Activated B cell treated with CpG ODN at 0.5 μM for 24 hours (primary cell): ENCODE measurements around the gene TSPAN33. TPM values are rescaled to one million over a fixed set of nuclear protein-coding genes. Genes with fewer than 3 reads are reported as not detected.
"Not testable (repeated sequence)": the region's sequence is repeated elsewhere in the genome, so short reads cannot be mapped to it uniquely, and the experiment has no call there.

ENCODE experiments used
- ATAC-seq: fragments of 200-7000 bp; cut with Tn5 transposase; one replicate; pipeline ENCODE4 v1.10.0; 2021; ENCODE audit warnings: low read depth, mild to moderate bottlenecking, moderate library complexity
- CTCF ChIA-PET: fragments of 350-600 bp; sonication (Branson Sonifier 250); formaldehyde crosslinking; loops from one replicate; lab custom pipeline; 2021; ENCODE audit warnings: antibody characterized with exemption; lab: Charles Lee
- POLR2A ChIA-PET: fragments of 350-600 bp; sonication (Branson Sonifier 250); formaldehyde crosslinking; loops from one replicate; lab custom pipeline; 2021; ENCODE audit warnings: antibody characterized with exemption; lab: Charles Lee
- DNase-seq: peaks from one replicate; pipeline ENCODE4 v3.0.0; 2022
- H3K27ac Mint-ChIP-seq: one replicate; pipeline ENCODE4 v1.8.0; 2020; ENCODE audit warnings: mixed read lengths
- H3K27me3 Mint-ChIP-seq: one replicate; pipeline ENCODE4 v1.8.0; 2021; ENCODE audit warnings: mixed read lengths
- H3K36me3 Mint-ChIP-seq: one replicate; pipeline ENCODE4 v1.8.0; 2021; ENCODE audit warnings: low read depth, mixed read lengths
- H3K4me1 Mint-ChIP-seq: one replicate; pipeline ENCODE4 v1.8.0; 2021; ENCODE audit warnings: mixed read lengths
- H3K4me3 Mint-ChIP-seq: one replicate; pipeline ENCODE4 v1.8.0; 2020; ENCODE audit warnings: mild to moderate bottlenecking, mixed read lengths
- H3K9me3 Mint-ChIP-seq: one replicate; pipeline ENCODE4 v1.8.0; 2020; ENCODE audit warnings: mixed read lengths
- CTCF ChIP-seq: fragments of 200-600 bp; IDR thresholded peaks from one replicate; pipeline ENCODE4 v1.8.0; 2022; ENCODE audit warnings: antibody characterized with exemption, mild to moderate bottlenecking
- intact Hi-C: fragments of 100-400 bp; cut with micrococcal nuclease; formaldehyde crosslinking; loops from one replicate; pipeline ENCODE4 v1.15.1; 2024
- total RNA-seq: library from RNA; stranded (reverse); gene quantifications from 2 replicates; pipeline ENCODE4 v1.2.3, GENCODE V29; 2022

Gene TSPAN33
- total RNA-seq, 1 donor from 2014 or later: 341 TPM

GRCh38 chr7:129216101-129216715, 71.7 kb downstream of the TSPAN33 start:
- intact Hi-C loops: loop anchor here (5.0 to 10.0 kb wide), 2 partner anchors 421 to 741 kb away; partner anchors contain the start of gene METTL2B
- H3K4me1 Mint-ChIP-seq, H3K27me3 Mint-ChIP-seq, DNase-seq, H3K36me3 Mint-ChIP-seq, ATAC-seq, H3K9me3 Mint-ChIP-seq, H3K27ac Mint-ChIP-seq, H3K4me3 Mint-ChIP-seq, POLR2A ChIA-PET: not testable (repeated sequence)
- CTCF ChIA-PET: interaction anchor here (1.7 to 10.5 kb wide), 2 partner anchors 56 kb away, joined by 6 to 169 read pairs; no protein-coding TSS in a partner anchor

DNA sequence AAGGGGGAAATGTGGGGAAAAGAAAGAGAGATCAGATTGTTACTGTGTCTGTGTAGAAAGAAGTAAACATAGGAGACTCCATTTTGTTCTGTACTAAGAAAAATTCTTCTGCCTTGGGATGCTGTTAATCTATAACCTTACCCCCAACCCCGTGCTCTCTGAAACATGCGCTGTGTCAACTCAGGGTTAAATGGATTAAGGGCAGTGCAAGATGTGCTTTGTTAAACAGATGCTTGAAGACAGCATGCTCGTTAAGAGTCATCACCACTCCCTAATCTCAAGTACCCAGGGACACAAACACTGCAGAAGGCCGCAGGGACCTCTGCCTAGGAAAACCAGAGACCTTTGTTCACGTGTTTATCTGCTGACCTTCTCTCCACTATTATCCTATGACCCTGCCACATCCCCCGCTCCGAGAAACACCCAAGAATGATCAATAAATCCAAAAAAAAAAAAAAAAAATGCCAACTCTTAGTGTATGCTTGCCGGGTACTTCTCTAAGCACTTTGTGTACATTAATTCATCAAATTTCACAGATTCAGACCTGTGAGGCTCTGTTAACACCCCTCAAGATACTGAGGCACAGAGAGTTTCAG, 72.4 kb downstream of the TSPAN33 start:
- POLR2A ChIA-PET, DNase-seq, H3K27me3 Mint-ChIP-seq, H3K4me1 Mint-ChIP-seq, H3K36me3 Mint-ChIP-seq, ATAC-seq, H3K4me3 Mint-ChIP-seq, H3K27ac Mint-ChIP-seq, H3K9me3 Mint-ChIP-seq: not testable (repeated sequence)
- CTCF ChIA-PET: interaction anchor here (0.6 to 10.5 kb wide), 8 partner anchors 15 to 255 kb away, joined by 3 to 169 read pairs (median 16); no protein-coding TSS in a partner anchor
- intact Hi-C loops: loop anchor here (5.0 to 10.0 kb wide), 2 partner anchors 420 to 742 kb away; partner anchors contain the start of gene METTL2B

DNA sequence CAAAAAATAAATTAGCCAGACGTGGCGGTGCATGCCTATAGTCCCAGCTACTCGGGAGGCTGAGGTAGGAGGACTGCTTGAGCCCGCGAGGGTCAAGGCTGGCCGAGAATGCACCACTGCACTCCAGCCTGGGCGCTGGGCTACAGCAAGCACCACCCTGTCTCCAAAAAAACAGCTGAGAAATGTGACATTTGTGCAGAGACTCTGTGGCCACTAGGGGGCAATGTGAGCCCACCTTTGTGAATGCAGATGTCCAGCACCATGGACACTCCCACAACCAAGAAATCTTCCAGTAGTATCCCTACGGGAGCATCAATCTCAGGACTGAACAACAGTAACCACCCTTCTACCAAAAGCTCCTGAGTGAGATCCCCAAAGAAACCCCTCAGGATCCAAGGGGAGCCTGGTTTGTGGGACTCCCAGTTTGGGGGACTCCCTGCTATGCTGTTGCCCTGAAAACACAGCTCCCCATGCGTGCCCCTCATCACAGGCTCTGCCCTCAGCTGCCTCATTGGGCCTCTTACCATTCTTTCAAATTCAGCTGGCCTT, 74.1 kb downstream of the TSPAN33 start:
- H3K36me3 Mint-ChIP-seq: no peaks in the 10 kb centered on the region
- CTCF ChIA-PET: interaction anchor here (0.6 to 10.5 kb wide), 38 partner anchors 9 to 480 kb away, joined by 3 to 169 read pairs (median 4); partner anchors contain the start of gene STRIP2
- H3K27me3 Mint-ChIP-seq: no peaks in the 10 kb centered on the region
- H3K4me1 Mint-ChIP-seq: peaks cover 15% of the 10 kb centered on the region
- no peaks in the 10 kb centered on the region for H3K9me3 Mint-ChIP-seq
- DNase-seq: peak; percentile 61
- intact Hi-C loops: loop anchor here (1.0 to 10.0 kb wide), 7 partner anchors 53 to 744 kb away; partner anchors contain the start of gene METTL2B
- ATAC-seq: peak; percentile 83
- POLR2A ChIA-PET: interaction anchor here (0.6 to 1.8 kb wide), 4 partner anchors 52 to 309 kb away, joined by 5 to 12 read pairs (median 9); no protein-coding TSS in a partner anchor
- no peak overlapping the region for H3K4me3 Mint-ChIP-seq
- TF ChIP-seq CTCF: peak; percentile 32
- H3K27ac Mint-ChIP-seq: no peak overlapping the region

DNA sequence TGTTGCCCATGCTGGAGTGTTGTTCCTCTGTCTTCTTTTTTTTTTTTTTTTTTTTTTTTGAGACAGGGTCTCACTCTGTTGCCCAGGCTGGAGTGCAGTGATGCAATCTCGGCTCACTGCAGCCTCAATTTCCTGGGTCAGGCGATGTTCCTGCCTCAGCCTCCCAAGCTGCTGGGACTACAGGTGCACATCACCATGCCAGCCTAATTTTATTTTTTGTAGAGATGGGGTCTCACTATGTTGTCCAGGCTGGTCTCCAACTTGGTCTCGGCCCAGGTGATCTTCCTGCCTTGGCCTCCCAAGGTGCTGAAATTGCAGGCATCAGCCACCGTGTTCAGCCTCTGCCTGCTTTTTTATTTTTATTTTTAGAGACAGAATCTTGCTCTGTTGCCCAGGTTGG, 74.7 kb downstream of the TSPAN33 start:
- ChIA-PET POLR2A (interaction anchor here (0.9 to 1.8 kb wide), 3 partner anchors 51 to 78 kb away, joined by 6 to 12 read pairs (median 12); no protein-coding TSS in a partner anchor), CTCF (interaction anchor here (1.1 to 10.5 kb wide), 22 partner anchors 10 to 253 kb away, joined by 3 to 169 read pairs (median 8); no protein-coding TSS in a partner anchor)
- ATAC-seq, H3K9me3 Mint-ChIP-seq, H3K27me3 Mint-ChIP-seq, DNase-seq, H3K27ac Mint-ChIP-seq, H3K4me3 Mint-ChIP-seq, H3K36me3 Mint-ChIP-seq: not testable (repeated sequence)
- H3K4me1 Mint-ChIP-seq: peaks cover 17% of the 10 kb centered on the region
- intact Hi-C loops: loop anchor here (2.0 to 10.0 kb wide), 3 partner anchors 418 to 744 kb away; partner anchors contain the start of gene METTL2B

Other genes with a start within 250 kb of the TSPAN33 start
- gene KCP, start 234.0 kb upstream of the TSPAN33 start, total RNA-seq: 4.1 and 4.4 TPM in 2 replicates
- 145 and 164 TPM in 2 replicates for gene IRF5, start 206.8 kb upstream of the TSPAN33 start, total RNA-seq
- 50.8 and 56.2 TPM in 2 replicates for gene TNPO3, start 89.6 kb upstream of the TSPAN33 start, total RNA-seq
- 0.66 and 1.8 TPM in 2 replicates for gene SMO, start 43.9 kb downstream of the TSPAN33 start, total RNA-seq
- gene AHCYL2, start 80.3 kb downstream of the TSPAN33 start, total RNA-seq: 10.9 and 11.6 TPM in 2 replicates